ENCODE measurements around the gene XIRP2.

Gene XIRP2

DNA sequence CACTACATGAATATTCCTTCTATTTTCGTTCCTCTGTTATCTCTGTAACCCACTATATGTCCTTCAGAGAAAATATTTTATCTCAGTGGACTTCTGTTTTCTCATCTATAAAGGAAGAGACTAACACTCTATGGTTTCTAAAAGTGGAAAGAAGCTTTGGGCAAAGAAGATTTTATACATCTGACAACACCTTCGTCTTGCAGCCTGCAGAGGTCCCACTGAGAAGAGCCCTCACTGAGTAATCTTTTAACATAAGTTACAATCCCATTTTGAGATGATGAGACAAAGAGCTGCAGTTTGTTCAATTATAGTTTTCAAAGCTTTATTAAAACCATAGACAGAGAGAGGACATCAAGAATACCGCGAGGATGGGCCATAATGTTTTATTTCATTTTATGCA lies 28.7 kb downstream of the XIRP2 start:
- TF ChIP-seq FOXP2 (optimal IDR thresholded peaks at IDR 0.05; ENCODE audit: control extremely low read depth, extremely low read length, insufficient read depth) (no peak), POLR2AphosphoS5 (IDR thresholded peaks at IDR 0.05; ENCODE audit: borderline replicate concordance, low read depth, low read length) (no peak), EZH2 (IDR thresholded peaks at IDR 0.05) (no peak)
- Histone ChIP-seq H3K4me3 (no peak overlapping the region), H3K9me3 (ENCODE audit: low read depth, low read length) (no peaks in the 10 kb centered on the region), H3K9ac (ENCODE audit: insufficient read length) (no peak overlapping the region), H3K27ac (peak overlapping the region; percentile 4; the same call in 1 of the 2 replicates), H3K36me3 (ENCODE audit: insufficient read depth, low read length) (no peaks in the 10 kb centered on the region)
- DNase-seq (ENCODE audit: low read depth, low spot score) = no peak

DNA sequence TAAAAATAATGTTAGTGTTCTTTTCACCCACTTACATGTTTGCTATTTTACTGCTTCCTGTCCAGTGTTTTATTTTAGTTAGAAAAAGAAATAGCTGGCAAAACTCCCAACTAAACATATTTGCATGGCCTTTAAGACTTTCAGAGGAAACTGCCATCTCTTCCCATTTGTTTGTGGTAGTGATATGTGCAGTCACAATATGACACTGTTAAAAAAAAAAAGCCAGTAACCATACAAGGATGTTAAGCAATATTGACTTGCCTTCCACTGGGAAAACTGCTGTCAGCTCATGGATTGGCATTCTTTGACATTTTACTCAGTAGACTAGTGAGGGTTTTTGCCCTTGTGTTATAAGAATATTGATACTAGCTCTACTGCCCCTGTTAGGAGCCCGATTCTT lies 29.1 kb downstream of the XIRP2 start:
- no peak for DNase-seq (ENCODE audit: low read depth, low spot score)
- H3K27ac ChIP-seq = peak overlapping the region; percentile 4; the same call in 1 of the 2 replicates
- H3K4me3 ChIP-seq = no peak overlapping the region
- no peak overlapping the region for H3K9ac ChIP-seq (ENCODE audit: insufficient read length)
- TF ChIP-seq FOXP2 (optimal IDR thresholded peaks at IDR 0.05; ENCODE audit: control extremely low read depth, extremely low read length, insufficient read depth) (no peak), POLR2AphosphoS5 (IDR thresholded peaks at IDR 0.05; ENCODE audit: borderline replicate concordance, low read depth, low read length) (no peak), EZH2 (IDR thresholded peaks at IDR 0.05) (no peak)
- H3K36me3 ChIP-seq (ENCODE audit: insufficient read depth, low read length) = no peaks in the 10 kb centered on the region
- H3K9me3 ChIP-seq (ENCODE audit: low read depth, low read length) = no peaks in the 10 kb centered on the region

DNA sequence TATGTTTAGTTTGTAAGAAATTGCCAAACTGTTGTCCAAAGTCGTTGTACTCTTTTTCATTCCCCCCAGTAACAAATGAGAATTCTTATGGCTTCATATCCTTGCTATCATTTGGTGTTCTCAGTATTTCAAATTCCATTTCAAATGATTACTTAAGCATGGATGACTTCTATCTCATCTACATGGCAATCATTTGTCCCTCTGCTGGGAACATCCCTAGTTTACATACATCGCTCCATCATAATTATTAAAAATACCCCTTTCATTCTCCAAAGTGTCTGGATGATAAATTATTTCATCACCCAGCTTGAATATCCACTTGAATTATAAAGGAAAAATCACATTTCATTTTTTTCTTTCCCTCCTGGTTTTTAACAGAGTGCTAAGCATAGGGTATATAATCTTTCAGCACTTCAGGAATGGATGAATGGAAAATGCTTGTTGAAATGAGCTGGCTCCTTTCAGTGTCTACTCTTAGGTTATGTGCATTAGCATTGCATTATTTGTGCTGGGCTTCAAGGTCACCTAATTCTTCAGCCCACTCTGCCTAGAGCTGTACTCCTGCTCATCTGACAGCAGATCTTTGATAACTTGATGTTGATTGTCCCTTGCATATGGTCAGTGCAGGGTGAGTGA lies 33.1 kb downstream of the XIRP2 start:
- DNase-seq (ENCODE audit: low read depth, low spot score) = no peak
- H3K36me3 ChIP-seq (ENCODE audit: insufficient read depth, low read length) = no peaks in the 10 kb centered on the region
- no peaks in the 10 kb centered on the region for H3K9me3 ChIP-seq (ENCODE audit: low read depth, low read length)
- no peak overlapping the region for H3K27ac ChIP-seq
- H3K9ac ChIP-seq (ENCODE audit: insufficient read length) = no peak overlapping the region
- no peak for TF ChIP-seq FOXP2 (optimal IDR thresholded peaks at IDR 0.05; ENCODE audit: control extremely low read depth, extremely low read length, insufficient read depth)
- TF ChIP-seq EZH2 (IDR thresholded peaks at IDR 0.05) = no peak
- no peak overlapping the region for H3K4me3 ChIP-seq

DNA sequence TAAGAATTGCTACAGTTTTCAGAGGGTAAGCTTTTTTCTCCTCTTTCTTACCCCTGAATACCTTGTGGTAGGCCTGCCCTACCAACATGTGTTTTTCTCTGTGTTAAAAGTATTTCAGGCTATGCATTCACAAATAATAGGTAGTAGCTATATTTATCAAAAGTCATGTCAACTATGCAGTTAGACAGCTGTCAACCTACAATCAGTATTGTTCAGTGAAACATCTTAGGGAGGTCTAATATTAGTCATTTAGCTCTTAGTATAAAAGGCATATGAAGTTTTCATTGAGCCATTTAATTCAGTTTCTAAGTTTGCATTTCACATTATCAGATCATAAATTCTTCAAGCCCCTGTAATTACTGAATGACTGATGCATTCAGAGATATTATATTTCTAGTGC lies 36.7 kb downstream of the XIRP2 start:
- Histone ChIP-seq H3K9me3 (ENCODE audit: low read depth, low read length) (no peaks in the 10 kb centered on the region), H3K4me3 (no peak overlapping the region), H3K27ac (no peak overlapping the region), H3K36me3 (ENCODE audit: insufficient read depth, low read length) (no peaks in the 10 kb centered on the region), H3K9ac (ENCODE audit: insufficient read length) (no peak overlapping the region)
- TF ChIP-seq EZH2 (IDR thresholded peaks at IDR 0.05) (no peak), POLR2AphosphoS5 (IDR thresholded peaks at IDR 0.05; ENCODE audit: borderline replicate concordance, low read depth, low read length) (no peak), FOXP2 (optimal IDR thresholded peaks at IDR 0.05; ENCODE audit: control extremely low read depth, extremely low read length, insufficient read depth) (no peak)
- no peak for DNase-seq (ENCODE audit: low read depth, low spot score)

DNA sequence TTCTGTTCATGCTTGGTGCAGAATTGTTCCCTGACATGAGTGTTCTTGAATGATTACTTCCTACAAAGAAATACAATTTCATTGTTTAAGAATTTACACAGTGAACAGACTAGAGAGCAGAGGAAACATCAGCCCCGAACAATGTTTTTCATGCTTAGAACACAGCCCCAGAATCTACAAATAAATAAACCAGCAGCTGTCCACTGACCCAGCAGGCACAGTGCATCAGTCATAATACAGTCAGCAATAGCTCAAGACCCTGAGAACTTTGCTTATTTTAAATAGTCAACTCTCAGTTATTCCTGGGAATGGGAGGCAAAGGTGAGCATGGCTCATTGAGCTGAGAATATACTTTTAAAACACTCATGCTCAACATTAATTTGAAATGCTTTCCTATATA lies 38.4 kb downstream of the XIRP2 start:
- H3K9me3 ChIP-seq (ENCODE audit: low read depth, low read length) = no peaks in the 10 kb centered on the region
- H3K4me3 ChIP-seq = no peak overlapping the region
- DNase-seq (ENCODE audit: low read depth, low spot score) = no peak
- H3K9ac ChIP-seq (ENCODE audit: insufficient read length) = no peak overlapping the region
- H3K36me3 ChIP-seq (ENCODE audit: insufficient read depth, low read length) = no peaks in the 10 kb centered on the region
- H3K27ac ChIP-seq = no peak overlapping the region
- TF ChIP-seq POLR2AphosphoS5 (IDR thresholded peaks at IDR 0.05; ENCODE audit: borderline replicate concordance, low read depth, low read length) = no peak
- no peak for TF ChIP-seq EZH2 (IDR thresholded peaks at IDR 0.05)
- TF ChIP-seq FOXP2 (optimal IDR thresholded peaks at IDR 0.05; ENCODE audit: control extremely low read depth, extremely low read length, insufficient read depth) = no peak

DNA sequence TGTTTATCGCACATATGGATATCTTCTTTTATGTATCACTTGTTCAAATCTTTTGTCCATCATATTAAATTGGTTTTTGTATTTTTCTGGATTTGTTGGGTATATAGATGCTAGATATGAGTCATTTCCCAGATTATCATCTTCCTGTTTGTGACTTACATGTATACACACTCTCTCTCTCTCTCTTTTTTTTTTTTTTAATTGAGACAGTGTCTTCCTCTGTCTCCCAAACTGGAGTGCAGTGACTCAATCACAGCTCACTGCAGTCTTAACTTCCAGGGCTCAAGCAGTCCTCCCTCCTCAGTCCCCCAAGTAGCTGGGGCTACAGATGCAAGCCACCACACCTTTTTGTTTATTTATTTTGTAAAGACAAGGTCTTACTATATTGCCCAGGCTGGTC lies 43.8 kb downstream of the XIRP2 start:
- Histone ChIP-seq H3K9ac (ENCODE audit: insufficient read length) (no peak overlapping the region), H3K27ac (no peak overlapping the region), H3K36me3 (ENCODE audit: insufficient read depth, low read length) (no peaks in the 10 kb centered on the region), H3K4me3 (no peak overlapping the region), H3K9me3 (ENCODE audit: low read depth, low read length) (no peaks in the 10 kb centered on the region)
- TF ChIP-seq FOXP2 (optimal IDR thresholded peaks at IDR 0.05; ENCODE audit: control extremely low read depth, extremely low read length, insufficient read depth) (no peak), POLR2AphosphoS5 (IDR thresholded peaks at IDR 0.05; ENCODE audit: borderline replicate concordance, low read depth, low read length) (no peak), EZH2 (IDR thresholded peaks at IDR 0.05) (no peak)
- DNase-seq (ENCODE audit: low read depth, low spot score) = no peak

DNA sequence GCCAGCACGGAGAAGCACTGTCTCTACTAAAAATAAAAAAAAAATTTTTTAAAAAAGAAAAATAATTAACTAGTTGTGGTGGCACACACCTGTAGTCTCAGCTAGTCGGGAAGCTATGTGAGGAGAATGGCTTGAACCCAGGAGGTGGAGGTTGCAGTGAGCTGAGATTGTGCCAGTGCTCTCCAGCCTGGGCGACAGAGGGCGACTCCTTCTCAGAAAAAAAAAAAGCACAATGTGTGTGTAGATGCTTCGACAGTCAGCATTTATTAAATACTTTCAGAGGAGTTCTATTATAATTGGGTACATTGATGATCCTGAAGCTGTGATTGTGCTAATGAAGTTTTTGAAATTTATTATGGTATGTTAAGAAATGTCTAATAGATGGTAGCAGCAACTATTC lies 46.5 kb downstream of the XIRP2 start:
- TF ChIP-seq POLR2AphosphoS5 (IDR thresholded peaks at IDR 0.05; ENCODE audit: borderline replicate concordance, low read depth, low read length) = no peak
- no peak for TF ChIP-seq FOXP2 (optimal IDR thresholded peaks at IDR 0.05; ENCODE audit: control extremely low read depth, extremely low read length, insufficient read depth)
- TF ChIP-seq EZH2 (IDR thresholded peaks at IDR 0.05) = no peak
- DNase-seq (ENCODE audit: low read depth, low spot score) = no peak
- no peak overlapping the region for H3K9ac ChIP-seq (ENCODE audit: insufficient read length)
- no peak overlapping the region for H3K4me3 ChIP-seq
- H3K36me3 ChIP-seq (ENCODE audit: insufficient read depth, low read length) = no peaks in the 10 kb centered on the region
- no peaks in the 10 kb centered on the region for H3K9me3 ChIP-seq (ENCODE audit: low read depth, low read length)
- H3K27ac ChIP-seq = no peak overlapping the region

DNA sequence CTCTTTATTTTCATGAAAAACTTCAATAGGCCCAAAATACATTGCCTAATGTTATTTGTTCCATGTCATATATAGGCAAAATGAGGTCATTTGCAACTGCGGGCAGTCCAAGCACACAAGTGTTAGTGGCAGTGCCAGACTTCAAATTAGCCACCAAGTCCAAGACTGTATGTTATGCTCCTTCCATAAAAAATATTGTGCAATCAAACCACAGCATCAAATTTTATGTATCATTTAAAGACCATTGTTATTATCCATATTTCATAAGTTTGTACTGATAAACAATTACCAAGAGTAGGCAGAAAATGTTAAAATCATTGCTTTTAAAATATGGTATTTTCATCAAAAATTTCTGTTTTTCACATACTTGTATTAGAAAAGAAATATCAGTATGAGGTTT lies 54.1 kb downstream of the XIRP2 start:
- Histone ChIP-seq H3K9me3 (ENCODE audit: low read depth, low read length) (no peaks in the 10 kb centered on the region), H3K27ac (no peak overlapping the region), H3K36me3 (ENCODE audit: insufficient read depth, low read length) (no peaks in the 10 kb centered on the region), H3K4me3 (no peak overlapping the region), H3K9ac (ENCODE audit: insufficient read length) (no peak overlapping the region)
- TF ChIP-seq FOXP2 (optimal IDR thresholded peaks at IDR 0.05; ENCODE audit: control extremely low read depth, extremely low read length, insufficient read depth) (no peak), POLR2AphosphoS5 (IDR thresholded peaks at IDR 0.05; ENCODE audit: borderline replicate concordance, low read depth, low read length) (no peak), EZH2 (IDR thresholded peaks at IDR 0.05) (no peak)
- no peak for DNase-seq (ENCODE audit: low read depth, low spot score)

DNA sequence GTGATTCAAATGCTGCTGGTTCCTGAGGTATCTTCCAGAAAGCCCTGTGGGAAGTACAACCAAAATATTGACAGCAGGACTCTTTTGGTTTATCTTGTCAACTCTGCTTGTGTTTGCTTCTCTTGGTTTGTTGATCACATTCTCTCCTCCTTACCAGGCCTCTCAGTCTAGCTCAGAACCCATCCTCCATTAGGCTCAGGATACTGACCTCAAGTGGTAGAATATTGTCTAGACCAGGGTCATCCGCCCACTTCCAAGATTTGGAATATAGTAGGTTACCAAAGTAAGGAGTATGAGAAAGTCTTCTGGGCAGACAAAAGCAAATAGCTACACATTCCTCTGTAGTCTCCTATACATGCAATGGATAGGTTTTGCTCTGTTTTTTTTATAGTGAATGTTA lies 56.6 kb downstream of the XIRP2 start:
- Histone ChIP-seq H3K9ac (ENCODE audit: insufficient read length) (no peak overlapping the region), H3K36me3 (ENCODE audit: insufficient read depth, low read length) (no peaks in the 10 kb centered on the region), H3K4me3 (no peak overlapping the region), H3K27ac (no peak overlapping the region), H3K9me3 (ENCODE audit: low read depth, low read length) (no peaks in the 10 kb centered on the region)
- DNase-seq (ENCODE audit: low read depth, low spot score) = no peak
- TF ChIP-seq EZH2 (IDR thresholded peaks at IDR 0.05) (no peak), POLR2AphosphoS5 (IDR thresholded peaks at IDR 0.05; ENCODE audit: borderline replicate concordance, low read depth, low read length) (no peak), FOXP2 (optimal IDR thresholded peaks at IDR 0.05; ENCODE audit: control extremely low read depth, extremely low read length, insufficient read depth) (no peak)

Measured in SK-N-MC (cell line).